Mucosa of descending colon (tissue), 3 donors: Measurements from ENCODE around the gene ACOX3. TPM values are rescaled to one million over a fixed set of nuclear protein-coding genes. Genes with fewer than 3 reads are reported as not detected.

Experiments used
- ATAC-seq: fragments of 200-7000 bp; cut with Tn5 transposase; one replicate; pipeline ENCODE4 v1.9.1; 2020; ENCODE audit warnings: mild to moderate bottlenecking, moderate library complexity
- DNase-seq, 3 donors: peaks; one replicate each; pipeline ENCODE4 v3.0.0-alpha.2; 2020
- H3K36me3 ChIP-seq: fragments of 200-600 bp; one replicate; pipeline ENCODE4 v1.8.0; 2021; ENCODE audit warnings: low read depth, mild to moderate bottlenecking
- H3K4me1 ChIP-seq: fragments of 200-600 bp; one replicate; pipeline ENCODE4 v1.8.0; 2021; ENCODE audit warnings: low read depth, mild to moderate bottlenecking
- H3K4me3 ChIP-seq: fragments of 200-600 bp; one replicate; pipeline ENCODE4 v1.8.0; 2021; ENCODE audit warnings: mild to moderate bottlenecking
- H3K9me3 ChIP-seq: fragments of 200-600 bp; one replicate; pipeline ENCODE4 v1.8.0; 2021; ENCODE audit warnings: mild to moderate bottlenecking
- intact Hi-C, 2 donors: fragments of 100-400 bp; cut with DNase I in 1 of 2; cut with micrococcal nuclease in 1 of 2; formaldehyde crosslinking; loops; one replicate each; pipeline versions ENCODE4 v1.11.0 to v1.11.1; 2022; cut with DNase I, micrococcal nuclease
- total RNA-seq, 3 donors: library from RNA; stranded (reverse); fragmentation: NEBNext Ultra II Directional in 2 of 3; extraction: Animal tissue kit (Norgen Biotek cat#: 25700) in 2 of 3; gene quantifications; one replicate each; pipeline versions ENCODE4 v1.2.1 to v1.2.4, GENCODE V29; 2021 to 2023
- TF ChIP-seq, protein P1 (sequence below): fragments of 200-600 bp; IDR thresholded peaks from one replicate; pipeline ENCODE4 v1.8.0; 2022; ENCODE audit warnings: antibody characterized with exemption, mild to moderate bottlenecking
- donor health status: DM: no; HTN: no; CAD: no; lungs with moderate emphysema.
- donor health status: DM: no; HTN: no; CAD: no.
- donor health status: DM: no; HTN: yes; CAD: no.

ACOX3 gene
- total RNA-seq, 3 donors from 2014 or later = 22.4 to 34.7 (median 26.0) TPM

DNA sequence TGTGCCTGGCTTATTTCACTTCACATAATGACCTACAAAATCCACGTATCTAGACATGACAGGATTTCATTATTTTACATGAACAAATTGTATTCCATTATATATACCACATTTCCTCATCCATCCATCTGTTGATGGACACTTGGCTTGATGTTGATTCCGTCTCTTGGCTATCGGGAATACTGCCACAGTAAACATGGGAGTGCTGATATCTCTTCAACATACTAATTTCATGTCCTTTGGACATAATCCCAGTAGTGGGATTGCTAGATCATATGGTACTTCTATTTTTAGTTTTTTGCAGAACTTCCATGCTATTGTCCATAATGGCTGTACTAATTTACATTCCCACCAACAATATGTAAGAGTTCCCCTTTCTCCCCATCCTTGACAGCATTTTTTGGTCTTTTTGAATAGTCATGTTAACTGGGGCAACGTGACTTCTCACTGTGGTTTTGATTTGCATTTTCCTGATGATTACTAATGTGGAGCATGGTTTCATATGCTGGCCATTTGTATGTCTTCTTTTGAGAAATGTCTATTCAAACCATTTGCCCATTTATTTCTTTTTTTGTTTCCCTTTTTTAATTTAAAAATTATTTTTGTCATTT, 102.1 kb downstream of the ACOX3 start:
- DNase-seq (no peak), ATAC-seq (no peak)
- no peak overlapping the region for H3K4me3 ChIP-seq
- H3K36me3 ChIP-seq = no peaks in the 10 kb centered on the region
- H3K4me1 ChIP-seq = no peaks in the 10 kb centered on the region
- intact Hi-C loops = no loop called here
- H3K9me3 ChIP-seq = no peaks in the 10 kb centered on the region
- TF ChIP-seq, protein P1, sequence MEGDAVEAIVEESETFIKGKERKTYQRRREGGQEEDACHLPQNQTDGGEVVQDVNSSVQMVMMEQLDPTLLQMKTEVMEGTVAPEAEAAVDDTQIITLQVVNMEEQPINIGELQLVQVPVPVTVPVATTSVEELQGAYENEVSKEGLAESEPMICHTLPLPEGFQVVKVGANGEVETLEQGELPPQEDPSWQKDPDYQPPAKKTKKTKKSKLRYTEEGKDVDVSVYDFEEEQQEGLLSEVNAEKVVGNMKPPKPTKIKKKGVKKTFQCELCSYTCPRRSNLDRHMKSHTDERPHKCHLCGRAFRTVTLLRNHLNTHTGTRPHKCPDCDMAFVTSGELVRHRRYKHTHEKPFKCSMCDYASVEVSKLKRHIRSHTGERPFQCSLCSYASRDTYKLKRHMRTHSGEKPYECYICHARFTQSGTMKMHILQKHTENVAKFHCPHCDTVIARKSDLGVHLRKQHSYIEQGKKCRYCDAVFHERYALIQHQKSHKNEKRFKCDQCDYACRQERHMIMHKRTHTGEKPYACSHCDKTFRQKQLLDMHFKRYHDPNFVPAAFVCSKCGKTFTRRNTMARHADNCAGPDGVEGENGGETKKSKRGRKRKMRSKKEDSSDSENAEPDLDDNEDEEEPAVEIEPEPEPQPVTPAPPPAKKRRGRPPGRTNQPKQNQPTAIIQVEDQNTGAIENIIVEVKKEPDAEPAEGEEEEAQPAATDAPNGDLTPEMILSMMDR = no peak

DNA sequence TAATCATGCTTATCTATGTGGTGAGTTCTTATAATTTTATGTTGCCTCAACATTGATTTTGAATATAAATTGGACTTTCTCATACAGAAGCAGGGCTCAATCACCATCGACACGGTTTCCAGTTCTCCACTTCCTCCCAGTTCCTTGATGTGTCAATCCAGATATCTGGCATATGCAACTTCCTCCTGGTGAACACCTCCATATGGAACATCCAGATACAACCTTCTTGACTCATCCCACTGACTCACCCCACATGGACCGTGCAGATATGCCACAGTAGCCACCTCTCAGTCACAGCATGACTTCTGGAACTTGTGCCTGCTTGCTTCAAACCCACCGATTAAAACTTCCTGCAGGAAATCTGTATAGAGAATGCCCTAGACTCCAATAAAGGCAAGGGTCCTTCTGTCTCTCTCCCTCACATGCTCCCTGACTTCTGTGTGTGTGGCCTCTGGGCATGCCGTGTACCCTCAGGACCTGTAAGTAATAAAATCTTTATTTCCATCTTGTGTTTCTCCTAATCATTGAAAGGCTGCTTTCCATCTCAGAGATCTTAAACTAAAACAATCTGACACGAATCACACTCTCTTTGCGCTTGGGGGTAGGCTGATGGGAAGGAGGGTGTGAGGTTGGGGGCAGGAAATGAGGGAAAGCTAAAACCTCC, 104.0 kb downstream of the ACOX3 start:
- intact Hi-C loops = no loop called here
- Histone ChIP-seq H3K36me3 (no peaks in the 10 kb centered on the region), H3K4me1 (no peaks in the 10 kb centered on the region), H3K9me3 (no peaks in the 10 kb centered on the region), H3K4me3 (no peak overlapping the region)
- DNase-seq (no peak), ATAC-seq (no peak)
- TF ChIP-seq, protein P1 = no peak

DNA sequence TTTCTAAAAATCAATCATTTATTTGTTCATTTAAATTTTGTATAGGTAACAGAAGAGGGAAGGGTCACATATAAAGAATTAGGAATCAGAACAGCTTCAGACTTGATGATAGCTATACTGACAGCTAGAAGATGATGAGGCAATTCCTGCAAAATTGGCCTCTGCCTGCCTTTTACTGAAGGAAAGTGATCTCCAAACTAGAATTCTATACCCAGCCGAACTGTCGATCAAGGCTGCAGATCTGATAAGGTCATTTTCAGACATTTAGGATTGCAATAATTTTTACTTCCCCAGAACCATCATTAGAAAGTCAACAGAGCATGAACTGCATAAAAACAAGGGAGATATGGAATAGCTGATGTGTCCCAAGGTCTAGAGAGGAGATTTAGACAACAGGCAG, 104.7 kb downstream of the ACOX3 start:
- ATAC-seq = no peak

DNA sequence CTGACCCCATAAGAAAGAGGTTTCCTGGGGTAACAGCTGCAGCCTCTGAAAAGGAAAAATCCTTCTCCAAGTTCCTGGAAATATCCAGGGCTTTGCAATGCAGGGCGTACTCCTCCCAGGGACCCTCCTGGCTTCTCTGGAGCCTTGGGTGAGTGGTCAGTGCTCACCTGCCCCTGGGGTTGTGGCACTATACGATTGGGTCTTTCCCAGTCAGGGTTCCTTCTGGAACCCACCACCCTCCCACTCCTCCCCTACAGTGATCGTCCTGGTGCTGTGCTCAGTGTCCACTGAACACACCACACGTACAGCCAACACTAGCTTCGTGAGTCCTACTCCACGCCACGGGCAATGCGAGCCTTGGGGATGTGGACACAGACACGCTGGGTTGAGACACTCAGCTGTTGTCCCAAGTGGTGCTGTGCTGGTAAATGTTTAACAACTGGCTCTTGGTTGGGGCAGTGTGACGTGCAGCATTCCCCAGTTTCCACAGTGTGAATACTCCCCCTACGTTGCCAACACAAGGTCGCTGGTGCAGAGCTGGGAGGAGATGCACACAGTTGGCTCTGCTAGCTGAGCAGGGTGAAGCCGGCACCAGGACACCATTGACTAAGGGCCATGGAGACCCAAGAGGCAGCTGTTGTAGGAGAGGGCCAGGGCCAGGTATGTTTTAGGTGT, 105.6 kb downstream of the ACOX3 start:
- no peaks in the 10 kb centered on the region for H3K36me3 ChIP-seq
- no peak for DNase-seq
- H3K4me1 ChIP-seq = peaks cover 2% of the 10 kb centered on the region
- TF ChIP-seq, protein P1 = no peak
- intact Hi-C loops = no loop called here
- H3K4me3 ChIP-seq = no peak overlapping the region
- no peak for ATAC-seq
- no peaks in the 10 kb centered on the region for H3K9me3 ChIP-seq

More for the DNA sequence above, 104.7 kb downstream of the ACOX3 start:
- Histone ChIP-seq H3K36me3 (no peaks in the 10 kb centered on the region), H3K9me3 (no peaks in the 10 kb centered on the region), H3K4me1 (peaks cover 2% of the 10 kb centered on the region), H3K4me3 (no peak overlapping the region)
- DNase-seq = no peak
- intact Hi-C loops = no loop called here
- TF ChIP-seq, protein P1 = no peak

DNA sequence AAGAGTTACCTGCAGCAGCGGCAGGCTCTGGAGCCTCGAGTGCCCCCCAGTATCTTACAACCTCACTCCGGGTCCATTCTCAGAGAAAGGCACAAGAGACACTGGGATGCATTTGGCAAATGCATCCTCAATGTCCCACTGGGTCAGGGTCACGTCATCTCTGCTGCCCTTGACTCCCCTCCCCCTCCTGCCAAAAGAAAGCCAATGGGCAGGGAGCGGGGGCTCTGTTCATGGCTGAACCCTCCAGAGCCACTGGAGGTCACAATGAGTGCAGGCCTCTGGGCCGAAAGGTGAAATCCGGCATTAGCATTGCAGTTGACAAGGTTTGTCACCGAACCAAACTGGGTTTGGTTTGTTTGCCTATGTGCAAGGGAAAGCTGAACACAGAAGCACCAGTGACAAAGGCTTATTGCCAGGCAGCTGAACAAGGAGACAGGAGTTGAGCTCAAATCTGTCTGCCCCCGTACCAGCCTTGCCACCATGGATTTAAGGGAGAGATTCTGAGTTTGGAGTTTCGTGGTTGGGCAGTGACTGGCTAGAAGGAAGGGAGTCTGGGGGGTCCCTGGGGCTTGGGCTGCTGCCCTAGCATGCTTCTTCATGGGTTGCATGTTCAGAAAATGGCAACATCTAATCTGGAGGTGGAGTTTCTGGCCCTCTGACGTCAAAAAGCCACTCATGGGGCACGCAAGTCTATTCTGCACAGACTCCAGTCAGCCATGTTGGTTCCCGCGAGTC, 106.6 kb downstream of the ACOX3 start:
- TF ChIP-seq, protein P1 = no peak
- DNase-seq (no peak), ATAC-seq (no peak)
- Histone ChIP-seq H3K9me3 (no peaks in the 10 kb centered on the region), H3K36me3 (no peaks in the 10 kb centered on the region), H3K4me3 (no peak overlapping the region), H3K4me1 (peaks cover 2% of the 10 kb centered on the region)
- intact Hi-C loops = no loop called here
